ENCODE results near the gene KLHL17. TPM values are rescaled to one million over a fixed set of nuclear protein-coding genes. Genes with fewer than 3 reads are reported as not detected.

The KLHL17 gene
- total and polyA plus RNA-seq, 9 of the 15 experiments (the other 6 are each of a cell fraction or from before 2014, with no cell fraction given), result 0.14 to 84.8 (median 13.0) TPM

- no peak for TF ChIP-seq U2AF1 (optimal IDR thresholded peaks at IDR 0.05; ENCODE audit: low read depth, low read length)
- TF ChIP-seq ZNF12 (CRISPR knock-in tag; IDR thresholded peaks at IDR 0.05), result no peak
- peak; percentile 17 for TF ChIP-seq EP300 (IDR thresholded peaks at IDR 0.05; ENCODE audit: low read length)
- no peak for TF ChIP-seq STAT6 (CRISPR knock-in tag; IDR thresholded peaks at IDR 0.05)
- no peak for TF ChIP-seq ZNF561 (CRISPR knock-in tag; conservative IDR thresholded peaks at IDR 0.05)
- no peak for TF ChIP-seq PYGO2 (tag; IDR thresholded peaks at IDR 0.05)
- no peak for TF ChIP-seq ELF4 (CRISPR knock-in tag; IDR thresholded peaks at IDR 0.05)
- TF ChIP-seq PCBP1 (IDR thresholded peaks at IDR 0.05; ENCODE audit: low read depth, low read length, poor library complexity, severe bottlenecking), result no peak
- TF ChIP-seq ZNF699 (CRISPR knock-in tag; IDR thresholded peaks at IDR 0.05; ENCODE audit: insufficient replicate concordance), result no peak
- TF ChIP-seq FOXK1 (CRISPR knock-in tag; IDR thresholded peaks at IDR 0.05; ENCODE audit: borderline replicate concordance), result 0 out of 2 replicates have a peak, but pooled peaks have one; percentile 73
- no peak for TF ChIP-seq E2F4 (CRISPR knock-in tag; IDR thresholded peaks at IDR 0.05; ENCODE audit: low read depth)
- TF ChIP-seq SMARCA5 (IDR thresholded peaks at IDR 0.05), result no peak
- TF ChIP-seq FOXP1 (CRISPR knock-in tag; IDR thresholded peaks at IDR 0.05), result 0 out of 2 replicates have a peak, but pooled peaks have one; percentile 79
- TF ChIP-seq BDP1 (IDR thresholded peaks at IDR 0.05; ENCODE audit: insufficient read depth, insufficient read length), result no peak
- no peak for TF ChIP-seq CREB5 (CRISPR knock-in tag; IDR thresholded peaks at IDR 0.05)
- peak; percentile 62 for TF ChIP-seq CREB1 (IDR thresholded peaks at IDR 0.05)
- peak; percentile 82 for TF ChIP-seq CREB1 (CRISPR knock-in tag; IDR thresholded peaks at IDR 0.05)
- TF ChIP-seq, protein P1, sequence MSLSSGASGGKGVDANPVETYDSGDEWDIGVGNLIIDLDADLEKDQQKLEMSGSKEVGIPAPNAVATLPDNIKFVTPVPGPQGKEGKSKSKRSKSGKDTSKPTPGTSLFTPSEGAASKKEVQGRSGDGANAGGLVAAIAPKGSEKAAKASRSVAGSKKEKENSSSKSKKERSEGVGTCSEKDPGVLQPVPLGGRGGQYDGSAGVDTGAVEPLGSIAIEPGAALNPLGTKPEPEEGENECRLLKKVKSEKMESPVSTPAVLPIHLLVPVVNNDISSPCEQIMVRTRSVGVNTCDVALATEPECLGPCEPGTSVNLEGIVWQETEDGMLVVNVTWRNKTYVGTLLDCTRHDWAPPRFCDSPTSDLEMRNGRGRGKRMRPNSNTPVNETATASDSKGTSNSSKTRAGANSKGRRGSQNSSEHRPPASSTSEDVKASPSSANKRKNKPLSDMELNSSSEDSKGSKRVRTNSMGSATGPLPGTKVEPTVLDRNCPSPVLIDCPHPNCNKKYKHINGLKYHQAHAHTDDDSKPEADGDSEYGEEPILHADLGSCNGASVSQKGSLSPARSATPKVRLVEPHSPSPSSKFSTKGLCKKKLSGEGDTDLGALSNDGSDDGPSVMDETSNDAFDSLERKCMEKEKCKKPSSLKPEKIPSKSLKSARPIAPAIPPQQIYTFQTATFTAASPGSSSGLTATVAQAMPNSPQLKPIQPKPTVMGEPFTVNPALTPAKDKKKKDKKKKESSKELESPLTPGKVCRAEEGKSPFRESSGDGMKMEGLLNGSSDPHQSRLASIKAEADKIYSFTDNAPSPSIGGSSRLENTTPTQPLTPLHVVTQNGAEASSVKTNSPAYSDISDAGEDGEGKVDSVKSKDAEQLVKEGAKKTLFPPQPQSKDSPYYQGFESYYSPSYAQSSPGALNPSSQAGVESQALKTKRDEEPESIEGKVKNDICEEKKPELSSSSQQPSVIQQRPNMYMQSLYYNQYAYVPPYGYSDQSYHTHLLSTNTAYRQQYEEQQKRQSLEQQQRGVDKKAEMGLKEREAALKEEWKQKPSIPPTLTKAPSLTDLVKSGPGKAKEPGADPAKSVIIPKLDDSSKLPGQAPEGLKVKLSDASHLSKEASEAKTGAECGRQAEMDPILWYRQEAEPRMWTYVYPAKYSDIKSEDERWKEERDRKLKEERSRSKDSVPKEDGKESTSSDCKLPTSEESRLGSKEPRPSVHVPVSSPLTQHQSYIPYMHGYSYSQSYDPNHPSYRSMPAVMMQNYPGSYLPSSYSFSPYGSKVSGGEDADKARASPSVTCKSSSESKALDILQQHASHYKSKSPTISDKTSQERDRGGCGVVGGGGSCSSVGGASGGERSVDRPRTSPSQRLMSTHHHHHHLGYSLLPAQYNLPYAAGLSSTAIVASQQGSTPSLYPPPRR (CRISPR knock-in tag; IDR thresholded peaks at IDR 0.05; ENCODE audit: borderline replicate concordance), result no peak
Measured at GRCh38 chr1:1013105-1013921, 52.9 kb downstream of the KLHL17 start, which contains the start of gene ISG15 (continued).
